GDM1 (cell line): ENCODE results near the gene BAIAP2L2.
"Not testable (repeated sequence)": the region's sequence is repeated elsewhere in the genome, so short reads cannot be mapped to it uniquely, and the experiment has no call there.

Experiments used
- DNase-seq: peaks from one replicate; lab custom pipeline; 2025; lab: John Stamatoyannopoulos, UW

The BAIAP2L2 gene

GRCh38 chr22:38038890-38039812 lies 71.3 kb downstream of the BAIAP2L2 start:
- DNase-seq, result no peak

DNA sequence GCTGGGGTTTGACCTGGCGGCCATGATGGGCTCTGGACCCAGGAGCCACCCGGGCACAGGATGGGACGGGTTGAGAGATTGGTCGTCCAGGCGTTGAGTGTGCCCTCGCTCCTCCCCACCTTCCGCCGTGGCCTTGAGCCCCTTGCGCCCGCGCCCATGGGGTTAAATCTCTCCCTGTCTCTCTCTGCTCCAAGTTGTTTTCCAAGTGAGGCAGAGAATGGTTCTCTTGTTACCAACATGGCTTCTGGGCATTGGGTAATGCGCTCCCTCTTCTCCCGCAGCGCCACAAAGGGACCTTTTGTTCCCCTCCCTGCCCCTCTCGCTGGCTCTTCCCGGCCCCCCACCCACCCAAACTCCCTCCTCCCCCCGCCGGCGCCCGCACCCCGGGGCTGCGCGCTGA lies 72.1 kb downstream of the BAIAP2L2 start:
- no peak for DNase-seq

- DNase-seq, result not testable (repeated sequence)
Observed at GRCh38 chr22:38037367-38038150, 72.9 kb downstream of the BAIAP2L2 start.

DNA sequence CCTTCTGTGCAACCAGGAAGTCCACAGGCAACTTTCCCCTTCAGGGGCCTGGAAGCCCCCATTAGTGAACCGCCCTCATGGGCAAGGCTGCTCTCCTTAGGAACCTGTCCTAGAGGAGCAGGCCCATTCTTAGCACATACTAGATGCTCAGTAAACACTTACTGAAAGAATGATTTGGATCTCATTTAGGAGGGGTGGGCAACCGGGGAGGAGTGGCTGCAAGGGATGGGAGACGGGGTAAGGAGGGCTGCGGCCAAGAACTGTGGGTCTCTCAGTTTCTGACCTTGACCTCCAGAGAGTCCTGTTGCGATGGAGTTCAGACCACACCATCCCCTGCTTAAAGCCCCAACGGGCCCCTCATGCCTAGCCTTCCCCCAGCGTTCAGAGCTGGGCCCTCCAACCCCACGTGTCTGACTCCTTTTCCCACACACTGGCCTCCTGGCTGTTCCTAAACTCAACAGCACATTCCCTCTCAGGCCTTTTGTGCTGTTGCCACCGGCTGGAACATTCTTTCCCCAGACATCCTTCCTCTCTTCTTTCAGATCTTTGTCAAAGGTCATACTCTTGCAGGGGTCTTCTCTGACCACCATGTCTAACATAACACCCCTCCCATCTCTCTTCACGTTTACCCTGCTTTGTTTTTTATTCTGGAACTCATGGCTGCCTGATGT lies 74.0 kb downstream of the BAIAP2L2 start:
- DNase-seq, result no peak

DNA sequence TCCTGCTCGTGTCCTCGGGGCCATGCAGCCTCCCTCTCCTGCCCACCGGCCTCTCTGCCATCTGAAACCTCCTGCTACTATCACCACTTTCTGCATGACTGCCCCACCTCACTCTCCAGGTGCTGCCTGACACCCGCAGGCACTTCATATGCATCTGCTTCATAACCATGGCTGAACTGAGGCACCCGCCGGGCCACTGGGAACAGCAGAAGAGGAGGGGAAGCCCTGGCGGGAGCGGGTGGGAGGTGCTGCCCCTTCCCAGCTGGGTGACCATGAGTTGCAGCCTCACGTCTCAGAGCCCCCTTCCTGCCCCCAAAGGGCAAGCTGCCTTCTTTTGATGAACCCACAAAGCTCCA lies 75.0 kb downstream of the BAIAP2L2 start:
- no peak for DNase-seq
